Fibroblast of lung (primary cell): ENCODE data around the gene ANKRD40. TPM values are rescaled to one million over a fixed set of nuclear protein-coding genes. Genes with fewer than 3 reads are reported as not detected.

Source experiments
- DNase-seq, 2 donors: peaks; one replicate each; pipeline versions ENCODE4 v3.0.0 to v3.0.0-alpha.2; 2010; ENCODE audit warnings: low read depth in 2 of 2
- H2AFZ ChIP-seq: 2 replicates; pipeline ENCODE4 v1.5.1; 2012; ENCODE audit warnings: low read length, control low read depth, inconsistent platforms
- H3K27ac ChIP-seq: 2 replicates; pipeline ENCODE4 v1.5.1; 2011; ENCODE audit warnings: low read length, control low read depth; ENCODE audit not compliant: insufficient read depth
- H3K27me3 ChIP-seq: 2 replicates; pipeline ENCODE4 v1.5.1; 2011; ENCODE audit warnings: mild to moderate bottlenecking, low read length; ENCODE audit not compliant: control insufficient read depth, insufficient read depth
- H3K36me3 ChIP-seq: 2 replicates; pipeline ENCODE4 v1.5.1; 2011; ENCODE audit warnings: low read length; ENCODE audit not compliant: control insufficient read depth, insufficient read depth
- H3K4me1 ChIP-seq: 2 replicates; pipeline ENCODE4 v1.5.1; 2011; ENCODE audit warnings: low read length; ENCODE audit not compliant: control insufficient read depth, insufficient read depth; ENCODE audit errors: extremely low read depth
- H3K4me2 ChIP-seq: 2 replicates; pipeline ENCODE4 v1.5.1; 2011; ENCODE audit warnings: low read length, control low read depth; ENCODE audit not compliant: insufficient read depth; ENCODE audit errors: extremely low read depth
- H3K4me3 ChIP-seq, 4 experiments: fragments of 200-600 bp in 1 of 4; sonication (generic) in 1 of 4; replicated peaks in 1 of 4; 2 replicates each; pipeline ENCODE4 v1.5.1; 2011 to 2016; ENCODE audit warnings: low read length in 4 of 4, low read depth in 3 of 4, mild to moderate bottlenecking in 3 of 4, control low read depth in 2 of 4, inconsistent platforms in 1 of 4, mixed read lengths in 1 of 4; ENCODE audit not compliant: insufficient read depth in 1 of 4; ENCODE audit errors: control extremely low read depth in 1 of 4
- H3K79me2 ChIP-seq: 2 replicates; pipeline ENCODE4 v1.5.1; 2012; ENCODE audit warnings: mild to moderate bottlenecking, low read length, inconsistent platforms; ENCODE audit not compliant: control insufficient read depth, insufficient read depth
- H3K9ac ChIP-seq: 2 replicates; pipeline ENCODE4 v1.5.1; 2011; ENCODE audit warnings: mild to moderate bottlenecking, low read length, control low read depth; ENCODE audit not compliant: insufficient read depth
- H3K9me3 ChIP-seq: 2 replicates; pipeline ENCODE4 v1.5.1; 2012; ENCODE audit warnings: low read depth, low read length; ENCODE audit not compliant: control insufficient read depth, insufficient read depth
- H4K20me1 ChIP-seq: 2 replicates; pipeline ENCODE4 v1.5.1; 2011; ENCODE audit warnings: low read length; ENCODE audit not compliant: control insufficient read depth, insufficient read depth; ENCODE audit errors: extremely low read depth
- CTCF ChIP-seq, 2 donors: IDR thresholded peaks in 1 of 2; conservative IDR thresholded peaks in 1 of 2; 1 replicate in 1 of 2; 2 replicates in 1 of 2; pipeline ENCODE4 v1.5.1; 2011 to 2012; ENCODE audit warnings: low read length in 2 of 2, control low read depth in 1 of 2, inconsistent platforms in 1 of 2, low read depth in 1 of 2, mild to moderate bottlenecking in 1 of 2
- EZH2 ChIP-seq: IDR thresholded peaks from 2 replicates; pipeline ENCODE4 v1.5.1; 2012; ENCODE audit warnings: low read length, control low read depth, mild to moderate bottlenecking; ENCODE audit errors: missing control alignments
- polyA plus RNA-seq, 2 donors: library from polyadenylated mRNA; depleted of rRNA in 1 of 2; stranded (reverse) in 1 of 2; unstranded in 1 of 2; fragments of >200 nt; gene quantifications; 2 replicates each; pipeline ENCODE4 v1.2.1, GENCODE V29; 2011 to 2012; ENCODE audit warnings: missing spikeins in 1 of 2
- total RNA-seq: library from RNA; depleted of rRNA; stranded (reverse); fragments of >200 nt; gene quantifications from 2 replicates; pipeline ENCODE4 v1.2.1, GENCODE V29; 2014

ANKRD40 gene
- total and polyA plus RNA-seq, 2 donors (not counting 1 experiment from before 2014, with no cell fraction given): 34.5 to 59.9 TPM

GRCh38 chr17:50649042-50649908 is 58.4 kb downstream of the ANKRD40 start:
- no peaks in the 10 kb centered on the region for H3K27me3 ChIP-seq
- H3K36me3 ChIP-seq: no peaks in the 10 kb centered on the region
- H3K9me3 ChIP-seq: no peaks in the 10 kb centered on the region
- TF ChIP-seq CTCF (conservative IDR thresholded peaks at IDR 0.05 in 1 of 2, IDR thresholded peaks at IDR 0.05 in 1 of 2; ENCODE audit: low read depth in 1 of 2, low read length in 2 of 2) (no peak), EZH2 (no peak)
- no peak overlapping the region for H2AFZ ChIP-seq
- no peaks in the 10 kb centered on the region for H4K20me1 ChIP-seq
- no peaks in the 10 kb centered on the region for H3K79me2 ChIP-seq
- H3K4me1 ChIP-seq: no peaks in the 10 kb centered on the region
- no peak overlapping the region for H3K4me2 ChIP-seq
- H3K4me3 ChIP-seq: no peak overlapping the region
- no peak overlapping the region for H3K9ac ChIP-seq
- H3K27ac ChIP-seq: no peak overlapping the region
- DNase-seq: peak in 1 of 2 donors; percentile 67

- Histone ChIP-seq H3K4me1 (no peaks in the 10 kb centered on the region), H3K79me2 (no peaks in the 10 kb centered on the region), H3K4me3 (no peak overlapping the region), H3K9me3 (no peaks in the 10 kb centered on the region), H3K36me3 (no peaks in the 10 kb centered on the region), H4K20me1 (no peaks in the 10 kb centered on the region), H3K27me3 (no peaks in the 10 kb centered on the region), H3K9ac (no peak overlapping the region), H3K27ac (no peak overlapping the region), H3K4me2 (no peak overlapping the region), H2AFZ (no peak overlapping the region)
- no peak for DNase-seq
- TF ChIP-seq CTCF (conservative IDR thresholded peaks at IDR 0.05 in 1 of 2, IDR thresholded peaks at IDR 0.05 in 1 of 2; ENCODE audit: low read depth in 1 of 2, low read length in 2 of 2) (no peak), EZH2 (no peak)
These were observed 60.5 kb downstream of the ANKRD40 start for GRCh38 chr17:50647187-50647586.

- Histone ChIP-seq H3K27ac (no peak overlapping the region), H3K79me2 (no peaks in the 10 kb centered on the region), H3K4me2 (no peak overlapping the region), H4K20me1 (no peaks in the 10 kb centered on the region), H3K36me3 (no peaks in the 10 kb centered on the region), H3K27me3 (no peaks in the 10 kb centered on the region), H3K9ac (no peak overlapping the region), H3K9me3 (no peaks in the 10 kb centered on the region), H3K4me1 (peaks cover 2% of the 10 kb centered on the region), H2AFZ (no peak overlapping the region), H3K4me3 (no peak overlapping the region)
- no peak for TF ChIP-seq CTCF (conservative IDR thresholded peaks at IDR 0.05 in 1 of 2, IDR thresholded peaks at IDR 0.05 in 1 of 2; ENCODE audit: low read depth in 1 of 2, low read length in 2 of 2)
- TF ChIP-seq EZH2: no peak
- DNase-seq: no peak
These were observed 61.7 kb downstream of the ANKRD40 start for GRCh38 chr17:50645748-50646682.
